Kidney epithelial cell (primary cell): ENCODE results near the gene CAVIN1. TPM values are rescaled to one million over a fixed set of nuclear protein-coding genes. Genes with fewer than 3 reads are reported as not detected.
"Not testable (repeated sequence)": the region's sequence is repeated elsewhere in the genome, so short reads cannot be mapped to it uniquely, and the experiment has no call there.

Source experiments
- DNase-seq: peaks from one replicate; pipeline ENCODE4 v3.0.0-alpha.2; 2010; ENCODE audit warnings: low read depth
- H3K27me3 ChIP-seq: 2 replicates; pipeline ENCODE4 v1.6.0; 2011; ENCODE audit warnings: low read length; ENCODE audit not compliant: control insufficient read depth, insufficient read depth
- H3K36me3 ChIP-seq: 2 replicates; pipeline ENCODE4 v1.5.1; 2011; ENCODE audit warnings: low read length; ENCODE audit not compliant: control insufficient read depth, insufficient read depth
- H3K4me3 ChIP-seq: 2 replicates; pipeline ENCODE4 v1.5.1; 2011; ENCODE audit warnings: low read depth, mild to moderate bottlenecking, control low read depth, low read length
- CTCF ChIP-seq: IDR thresholded peaks from 2 replicates; pipeline ENCODE4 v1.5.1; 2011; ENCODE audit warnings: mild to moderate bottlenecking, moderate library complexity, low read length, control low read depth, inconsistent platforms; ENCODE audit not compliant: insufficient read depth, poor library complexity, severe bottlenecking
- total RNA-seq: library from RNA; depleted of rRNA; stranded (reverse); fragments of >200 nt; gene quantifications from 2 replicates; pipeline ENCODE4 v1.2.3, GENCODE V29; 2015

The CAVIN1 gene
- total RNA-seq, 1 donor from 2014 or later = 70.2 TPM

DNA sequence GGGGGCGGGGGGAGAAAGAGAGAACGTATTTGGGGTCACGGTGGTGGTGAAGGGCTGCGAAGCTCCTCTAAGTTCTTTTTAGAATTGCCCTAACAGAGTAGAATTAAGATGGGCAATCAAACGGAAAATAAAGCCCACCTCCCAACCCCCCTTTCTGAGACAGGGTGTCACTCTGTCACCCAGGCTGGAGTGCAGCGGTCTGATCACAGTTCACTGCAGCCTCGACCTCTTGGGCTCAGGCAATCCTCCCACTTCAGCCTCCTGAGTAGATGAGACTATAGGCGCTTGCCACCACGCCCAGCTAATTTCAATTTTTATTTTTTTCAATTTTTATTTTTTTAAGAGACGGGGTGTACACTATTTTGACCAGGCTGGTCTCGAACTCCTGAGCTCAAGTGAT lies 710 bp upstream of the CAVIN1 start:
- DNase-seq = no peak
- Histone ChIP-seq H3K4me3 (peak overlapping the region; percentile 79), H3K27me3 (no peaks in the 10 kb centered on the region), H3K36me3 (no peaks in the 10 kb centered on the region)
- no peak for TF ChIP-seq CTCF

GRCh38 chr17:42422412-42422957 lies 571 bp downstream of the CAVIN1 start:
- no peaks in the 10 kb centered on the region for H3K36me3 ChIP-seq
- TF ChIP-seq CTCF = no peak
- DNase-seq = no peak
- peak overlapping the region; percentile 79 for H3K4me3 ChIP-seq
- no peaks in the 10 kb centered on the region for H3K27me3 ChIP-seq

- DNase-seq = no peak
- Histone ChIP-seq H3K36me3 (peaks cover under 1% of the 10 kb centered on the region), H3K4me3 (peak overlapping the region; percentile 79), H3K27me3 (no peaks in the 10 kb centered on the region)
- TF ChIP-seq CTCF = no peak
These were observed 1.3 kb downstream of the CAVIN1 start for GRCh38 chr17:42421507-42422338.

- H3K36me3 ChIP-seq = peaks cover 2% of the 10 kb centered on the region
- H3K4me3 ChIP-seq = peak overlapping the region; percentile 79
- no peak for TF ChIP-seq CTCF
- no peaks in the 10 kb centered on the region for H3K27me3 ChIP-seq
- DNase-seq = no peak
These were observed 1.9 kb downstream of the CAVIN1 start for GRCh38 chr17:42421136-42421506.

DNA sequence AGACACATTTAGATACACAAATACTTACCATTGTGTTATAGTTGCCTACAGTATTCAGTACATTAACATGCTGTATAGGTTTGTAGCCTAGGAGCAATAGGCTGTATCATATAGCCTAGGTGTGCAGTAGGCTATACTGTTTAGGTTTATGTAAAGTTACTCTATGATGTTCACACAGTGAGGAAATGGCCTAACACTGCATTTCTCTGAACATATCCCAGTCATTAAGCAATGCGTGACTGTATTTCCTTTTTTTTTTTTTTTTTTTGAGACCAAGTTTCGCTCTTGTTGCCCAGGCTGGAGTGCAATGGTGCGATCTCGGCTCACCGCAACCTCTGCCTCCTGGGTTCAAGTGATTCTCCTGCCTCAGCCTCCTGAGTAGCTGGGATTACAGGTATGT lies 5.1 kb downstream of the CAVIN1 start:
- H3K4me3 ChIP-seq, H3K36me3 ChIP-seq, H3K27me3 ChIP-seq, DNase-seq: not testable (repeated sequence)

DNA sequence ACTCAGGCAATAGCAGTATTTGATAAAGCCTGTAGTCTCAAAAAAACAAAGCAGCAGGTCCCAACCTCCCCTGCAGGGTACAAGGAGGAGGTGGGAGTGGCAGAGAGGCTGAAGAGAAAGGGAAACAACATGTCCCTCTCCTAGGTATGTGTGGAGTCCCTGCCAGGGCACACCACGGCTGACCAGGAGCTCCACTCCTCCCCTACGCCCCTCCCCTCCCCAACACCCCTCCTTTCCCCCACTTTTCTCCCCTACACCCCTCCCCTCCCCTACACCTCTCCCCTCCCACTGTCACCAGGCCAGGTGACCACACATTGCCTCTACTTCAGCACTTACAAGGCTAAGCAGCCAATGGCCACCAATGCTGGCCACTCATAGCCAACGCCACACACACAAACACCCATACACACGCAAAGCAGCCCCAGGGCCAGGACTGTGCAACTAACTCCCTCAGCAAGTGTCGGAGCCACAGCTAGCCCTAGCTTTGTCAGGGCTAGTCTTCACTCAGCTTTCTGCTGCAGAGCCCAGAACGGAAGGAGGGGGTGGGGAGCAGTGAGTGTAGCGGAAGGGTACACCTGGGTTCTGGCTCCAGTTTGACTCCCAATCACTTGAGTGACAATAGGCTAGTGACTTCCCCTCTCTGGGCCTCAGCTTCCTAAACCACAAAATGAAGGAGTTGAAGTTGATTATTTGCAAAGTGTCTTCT lies 8.2 kb downstream of the CAVIN1 start:
- Histone ChIP-seq H3K27me3 (no peaks in the 10 kb centered on the region), H3K36me3 (peaks cover 2% of the 10 kb centered on the region), H3K4me3 (no peak overlapping the region)
- no peak for DNase-seq
- TF ChIP-seq CTCF = no peak
